ENCODE data around the gene FHIT.

The FHIT gene

GRCh38 chr3:60383345-60383744 is 867.9 kb downstream of the FHIT start:
- no peak for DNase-seq (ENCODE audit: low read depth in 1 of 2, low spot score in 1 of 2)

GRCh38 chr3:60366486-60366885 is 884.8 kb downstream of the FHIT start:
- DNase-seq (ENCODE audit: low read depth in 1 of 2, low spot score in 1 of 2) = no peak

GRCh38 chr3:60365360-60365759 is 885.9 kb downstream of the FHIT start:
- DNase-seq (ENCODE audit: low read depth in 1 of 2, low spot score in 1 of 2) = no peak

GRCh38 chr3:60364475-60364874 is 886.8 kb downstream of the FHIT start:
- DNase-seq (ENCODE audit: low read depth in 1 of 2, low spot score in 1 of 2) = no peak

- no peak for DNase-seq (ENCODE audit: low read depth in 1 of 2, low spot score in 1 of 2)
These were observed 887.4 kb downstream of the FHIT start for GRCh38 chr3:60363817-60364216.

GRCh38 chr3:60355825-60356224 is 895.4 kb downstream of the FHIT start:
- DNase-seq (ENCODE audit: low read depth in 1 of 2, low spot score in 1 of 2) = no peak

GRCh38 chr3:60351481-60351880 is 899.8 kb downstream of the FHIT start:
- no peak for DNase-seq (ENCODE audit: low read depth in 1 of 2, low spot score in 1 of 2)

GRCh38 chr3:60344340-60344739 is 906.9 kb downstream of the FHIT start:
- DNase-seq (ENCODE audit: low read depth in 1 of 2, low spot score in 1 of 2) = no peak

- no peak for DNase-seq (ENCODE audit: low read depth in 1 of 2, low spot score in 1 of 2)
These were observed 907.4 kb downstream of the FHIT start for GRCh38 chr3:60343831-60344230.

- no peak for DNase-seq (ENCODE audit: low read depth in 1 of 2, low spot score in 1 of 2)
These were observed 911.9 kb downstream of the FHIT start for GRCh38 chr3:60339304-60339703.

GRCh38 chr3:60337421-60337820 is 913.8 kb downstream of the FHIT start:
- no peak for DNase-seq (ENCODE audit: low read depth in 1 of 2, low spot score in 1 of 2)

- DNase-seq (ENCODE audit: low read depth in 1 of 2, low spot score in 1 of 2) = no peak
These were observed 915.2 kb downstream of the FHIT start for GRCh38 chr3:60336061-60336460.

- no peak for DNase-seq (ENCODE audit: low read depth in 1 of 2, low spot score in 1 of 2)
These were observed 917.5 kb downstream of the FHIT start for GRCh38 chr3:60333710-60334109.

GRCh38 chr3:60330107-60330506 is 921.1 kb downstream of the FHIT start:
- no peak for DNase-seq (ENCODE audit: low read depth in 1 of 2, low spot score in 1 of 2)

GRCh38 chr3:60325610-60326170 is 925.6 kb downstream of the FHIT start:
- DNase-seq (ENCODE audit: low read depth in 1 of 2, low spot score in 1 of 2) = no peak

GRCh38 chr3:60323651-60324050 is 927.6 kb downstream of the FHIT start:
- no peak for DNase-seq (ENCODE audit: low read depth in 1 of 2, low spot score in 1 of 2)

- DNase-seq (ENCODE audit: low read depth in 1 of 2, low spot score in 1 of 2) = no peak
These were observed 928.1 kb downstream of the FHIT start for GRCh38 chr3:60323180-60323579.

GRCh38 chr3:60322298-60322856 is 928.9 kb downstream of the FHIT start:
- DNase-seq (ENCODE audit: low read depth in 1 of 2, low spot score in 1 of 2) = no peak

GRCh38 chr3:60319179-60319858 is 931.9 kb downstream of the FHIT start:
- no peak for DNase-seq (ENCODE audit: low read depth in 1 of 2, low spot score in 1 of 2)

- no peak for DNase-seq (ENCODE audit: low read depth in 1 of 2, low spot score in 1 of 2)
These were observed 935.0 kb downstream of the FHIT start for GRCh38 chr3:60316121-60316797.

- DNase-seq (ENCODE audit: low read depth in 1 of 2, low spot score in 1 of 2) = no peak
These were observed 937.2 kb downstream of the FHIT start for GRCh38 chr3:60313951-60314461.

- DNase-seq (ENCODE audit: low read depth in 1 of 2, low spot score in 1 of 2) = no peak
These were observed 937.9 kb downstream of the FHIT start for GRCh38 chr3:60313231-60313798.

All from activated T-helper 1 cell treated with anti-CD3 and anti-CD28 coated beads, Interleukin-2, amount 50 U/mL, for 16 hours (primary cell).